IPS-18c (cell line): ENCODE data around the gene DMAP1.

Experiments used
- H3K4me3 ChIP-seq: 2 replicates; pipeline ENCODE4 v1.7.0; 2013; ENCODE audit warnings: low read depth, mild to moderate bottlenecking, low read length, moderate library complexity; ENCODE audit not compliant: insufficient read depth
- H3K9me3 ChIP-seq: one replicate; pipeline ENCODE4 v1.6.1; 2013; ENCODE audit warnings: mild to moderate bottlenecking, low read length, moderate library complexity; ENCODE audit not compliant: control insufficient read depth, insufficient read depth

Gene DMAP1

GRCh38 chr1:44263568-44264450 is 50.5 kb downstream of the DMAP1 start:
- Histone ChIP-seq H3K9me3 (peaks cover 2% of the 10 kb centered on the region), H3K4me3 (no peak overlapping the region)

GRCh38 chr1:44264451-44264771 is 51.1 kb downstream of the DMAP1 start:
- H3K9me3 ChIP-seq = peaks cover 2% of the 10 kb centered on the region
- no peak overlapping the region for H3K4me3 ChIP-seq

GRCh38 chr1:44265656-44266358 is 52.5 kb downstream of the DMAP1 start:
- Histone ChIP-seq H3K4me3 (no peak overlapping the region), H3K9me3 (peaks cover 2% of the 10 kb centered on the region)

GRCh38 chr1:44266400-44267344 is 53.4 kb downstream of the DMAP1 start:
- no peaks in the 10 kb centered on the region for H3K9me3 ChIP-seq
- no peak overlapping the region for H3K4me3 ChIP-seq

- Histone ChIP-seq H3K9me3 (no peaks in the 10 kb centered on the region), H3K4me3 (no peak overlapping the region)
These were observed 54.2 kb downstream of the DMAP1 start for GRCh38 chr1:44267438-44267837.

GRCh38 chr1:44268054-44268453 is 54.8 kb downstream of the DMAP1 start:
- Histone ChIP-seq H3K4me3 (no peak overlapping the region), H3K9me3 (no peaks in the 10 kb centered on the region)
